Smooth muscle cell (in vitro differentiated cells): ENCODE data around the gene TBL1XR1. TPM values are rescaled to one million over a fixed set of nuclear protein-coding genes. Genes with fewer than 3 reads are reported as not detected.

Source experiments
- DNase-seq: peaks from one replicate; lab custom pipeline; 2025; ENCODE audit not compliant: unreplicated experiment; lab: John Stamatoyannopoulos, UW
- H2AFZ ChIP-seq: fragments of 200-600 bp; sonication (generic); 2 replicates; pipeline ENCODE4 v1.6.0; 2016; ENCODE audit warnings: antibody characterized with exemption, low read depth, mild to moderate bottlenecking
- H3F3A ChIP-seq: fragments of 200-600 bp; sonication (generic); 2 replicates; pipeline ENCODE4 v1.6.0; 2017; ENCODE audit warnings: antibody characterized with exemption, low read depth
- H3K27ac ChIP-seq: fragments of 200-600 bp; sonication (generic); 2 replicates; pipeline ENCODE4 v1.5.1; 2016; ENCODE audit warnings: low read depth, mild to moderate bottlenecking
- H3K27me3 ChIP-seq: fragments of 200-600 bp; sonication (generic); 2 replicates; pipeline ENCODE4 v1.6.1; 2016; ENCODE audit warnings: low read depth, mild to moderate bottlenecking
- H3K36me3 ChIP-seq: fragments of 200-600 bp; sonication (generic); 2 replicates; pipeline ENCODE4 v1.5.1; 2016; ENCODE audit warnings: low read depth
- H3K4me1 ChIP-seq: fragments of 200-600 bp; sonication (generic); 2 replicates; pipeline ENCODE4 v1.5.1; 2016; ENCODE audit warnings: low read depth
- H3K4me2 ChIP-seq: fragments of 200-600 bp; sonication (generic); 2 replicates; pipeline ENCODE4 v1.6.0; 2016; ENCODE audit warnings: mild to moderate bottlenecking
- H3K4me3 ChIP-seq: fragments of 200-600 bp; sonication (generic); 2 replicates; pipeline ENCODE4 v1.5.1; 2016; ENCODE audit warnings: mild to moderate bottlenecking
- H3K79me2 ChIP-seq: fragments of 200-600 bp; sonication (generic); 2 replicates; pipeline ENCODE4 v1.6.0; 2016; ENCODE audit warnings: low read depth, mild to moderate bottlenecking
- H3K9ac ChIP-seq: fragments of 200-600 bp; sonication (generic); 2 replicates; pipeline ENCODE4 v1.6.0; 2016; ENCODE audit warnings: low read depth
- H3K9me3 ChIP-seq: fragments of 200-600 bp; sonication (generic); replicated peaks from 2 replicates; pipeline ENCODE4 v1.5.1; 2016; ENCODE audit warnings: low read depth
- H4K20me1 ChIP-seq: fragments of 200-600 bp; sonication (generic); 2 replicates; pipeline ENCODE4 v1.6.0; 2016; ENCODE audit warnings: low read depth
- CTCF ChIP-seq: fragments of 200-600 bp; sonication (generic); IDR thresholded peaks from 2 replicates; pipeline ENCODE4 v1.5.1; 2017; ENCODE audit warnings: borderline replicate concordance, mild to moderate bottlenecking, antibody characterized with exemption; ENCODE audit not compliant: insufficient read depth, poor library complexity, severe bottlenecking
- WGBS: methylation state at CpG from one replicate; pipeline ENCODE4 v1.1.7; 2016; ENCODE audit warnings: low lambda C conversion rate; 5-methylcytosine and 5-hydroxymethylcytosine counted together
- polyA plus RNA-seq: library from polyadenylated mRNA; unstranded; fragments of >200 nt; fragmentation: Nextera tagmentation; extraction: Ambion mirVana; gene quantifications from 2 replicates; pipeline ENCODE4 v1.2.1, GENCODE V29; 2016
- total RNA-seq: library from RNA; depleted of rRNA; stranded (reverse); fragments of >200 nt; gene quantifications from 2 replicates; pipeline ENCODE4 v1.2.3, GENCODE V29; 2014

Gene TBL1XR1
- total and polyA plus RNA-seq, 2 experiments from 2014 or later = 19.9 to 115 TPM

- H3K4me1 ChIP-seq = no peaks in the 10 kb centered on the region
- no peak overlapping the region for H3K4me2 ChIP-seq
- H3K36me3 ChIP-seq = no peaks in the 10 kb centered on the region
- no peaks in the 10 kb centered on the region for H4K20me1 ChIP-seq
- H3K9ac ChIP-seq = no peak overlapping the region
- TF ChIP-seq CTCF = no peak
- H3F3A ChIP-seq = no peaks in the 10 kb centered on the region
- no peaks in the 10 kb centered on the region for H3K79me2 ChIP-seq
- no peak overlapping the region for H3K4me3 ChIP-seq
- H3K27ac ChIP-seq = no peak overlapping the region
- DNase-seq = no peak
- H3K27me3 ChIP-seq = no peaks in the 10 kb centered on the region
- no peak overlapping the region for H2AFZ ChIP-seq
- no peaks in the 10 kb centered on the region for H3K9me3 ChIP-seq
Measured at GRCh38 chr3:177224414-177224813, 27.1 kb upstream of the TBL1XR1 start.

DNA sequence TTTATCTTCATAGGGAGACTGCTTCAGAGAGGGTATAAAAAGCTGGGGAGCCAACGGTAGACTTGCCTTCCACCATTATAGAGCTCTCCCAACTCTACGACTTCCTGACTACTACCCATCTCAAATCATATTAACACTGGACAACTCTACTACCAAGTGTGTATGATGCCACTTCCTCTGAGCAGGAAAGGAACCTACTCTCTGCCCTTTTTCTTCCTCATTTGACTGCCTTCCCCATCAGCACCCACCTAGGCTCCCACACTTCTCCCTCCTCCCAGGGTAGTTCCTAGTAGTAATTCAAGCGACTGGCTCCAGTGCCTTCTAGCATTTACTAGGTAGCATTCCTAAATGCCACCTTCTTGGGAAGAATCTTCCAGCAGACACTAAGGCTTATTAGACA lies 24.5 kb upstream of the TBL1XR1 start:
- H3K36me3 ChIP-seq = no peaks in the 10 kb centered on the region
- H3F3A ChIP-seq = no peaks in the 10 kb centered on the region
- no peaks in the 10 kb centered on the region for H3K27me3 ChIP-seq
- no peaks in the 10 kb centered on the region for H3K79me2 ChIP-seq
- H3K4me1 ChIP-seq = no peaks in the 10 kb centered on the region
- no peak for DNase-seq
- H3K9ac ChIP-seq = no peak overlapping the region
- no peaks in the 10 kb centered on the region for H3K9me3 ChIP-seq
- no peak overlapping the region for H2AFZ ChIP-seq
- H3K27ac ChIP-seq = no peak overlapping the region
- no peaks in the 10 kb centered on the region for H4K20me1 ChIP-seq
- no peak for TF ChIP-seq CTCF
- WGBS = 100% methylated on average over 3 of the region's 3 CpGs
- no peak overlapping the region for H3K4me2 ChIP-seq
- no peak overlapping the region for H3K4me3 ChIP-seq

DNA sequence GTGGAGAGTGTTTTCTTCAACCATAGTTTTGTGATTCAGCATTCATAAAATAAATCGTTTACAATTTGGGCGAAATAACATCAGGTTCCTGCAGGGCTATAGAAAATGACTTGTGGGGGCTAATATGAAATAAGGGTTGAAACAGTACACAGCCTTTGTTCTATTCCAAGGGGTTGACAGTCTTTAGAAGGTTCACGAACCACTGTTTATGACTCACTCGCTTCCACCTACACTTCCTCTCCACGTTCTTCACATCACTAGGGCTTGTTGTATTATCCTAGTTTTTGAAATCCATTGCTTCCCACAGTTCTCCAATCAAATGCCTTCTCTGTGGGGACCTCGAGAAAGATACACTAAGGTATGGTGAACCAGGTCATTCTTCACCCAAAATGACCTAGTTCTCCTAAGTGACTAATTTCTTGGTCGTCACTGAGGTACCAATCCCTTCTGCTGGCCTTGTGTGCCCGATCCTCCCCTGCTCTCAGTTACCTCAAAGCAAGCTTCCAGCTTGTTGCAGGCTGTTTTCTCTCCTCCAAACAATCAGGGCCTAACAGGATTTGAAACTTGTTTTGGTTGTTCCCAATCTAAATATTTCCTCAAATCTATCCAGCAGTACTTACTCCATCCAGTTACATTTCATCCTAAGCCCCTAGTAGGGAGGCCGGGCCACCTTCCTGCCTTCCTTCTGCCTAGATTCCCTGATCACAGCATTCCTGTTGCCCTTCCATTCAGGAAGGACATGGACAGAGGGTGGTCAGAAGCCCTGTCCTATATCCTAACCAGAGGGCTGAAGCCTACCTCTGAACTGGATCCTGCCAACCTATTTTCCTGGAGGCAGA lies 23.1 kb upstream of the TBL1XR1 start:
- 77% methylated on average over 9 of the region's 9 CpGs for WGBS
- H3K9me3 ChIP-seq = no peaks in the 10 kb centered on the region
- no peaks in the 10 kb centered on the region for H3F3A ChIP-seq
- no peaks in the 10 kb centered on the region for H3K27me3 ChIP-seq
- no peaks in the 10 kb centered on the region for H4K20me1 ChIP-seq
- DNase-seq = no peak
- H3K9ac ChIP-seq = no peak overlapping the region
- no peak overlapping the region for H2AFZ ChIP-seq
- no peak overlapping the region for H3K27ac ChIP-seq
- no peaks in the 10 kb centered on the region for H3K4me1 ChIP-seq
- TF ChIP-seq CTCF = no peak
- H3K4me2 ChIP-seq = no peak overlapping the region
- H3K4me3 ChIP-seq = no peak overlapping the region
- H3K79me2 ChIP-seq = no peaks in the 10 kb centered on the region
- H3K36me3 ChIP-seq = no peaks in the 10 kb centered on the region

GRCh38 chr3:177213801-177214535 lies 16.7 kb upstream of the TBL1XR1 start:
- H3K27me3 ChIP-seq = no peaks in the 10 kb centered on the region
- no peaks in the 10 kb centered on the region for H3K79me2 ChIP-seq
- no peak for TF ChIP-seq CTCF
- no peaks in the 10 kb centered on the region for H3F3A ChIP-seq
- H3K4me1 ChIP-seq = no peaks in the 10 kb centered on the region
- H3K27ac ChIP-seq = no peak overlapping the region
- no peak overlapping the region for H3K9ac ChIP-seq
- no peak overlapping the region for H3K4me3 ChIP-seq
- no peaks in the 10 kb centered on the region for H4K20me1 ChIP-seq
- H3K4me2 ChIP-seq = no peak overlapping the region
- no peaks in the 10 kb centered on the region for H3K9me3 ChIP-seq
- no peak for DNase-seq
- 85% methylated on average over 7 of the region's 7 CpGs for WGBS
- no peak overlapping the region for H2AFZ ChIP-seq
- no peaks in the 10 kb centered on the region for H3K36me3 ChIP-seq
